ENCODE results near the gene KCNQ1. TPM values are rescaled to one million over a fixed set of nuclear protein-coding genes. Genes with fewer than 3 reads are reported as not detected.

Gene KCNQ1
- total and polyA plus RNA-seq, 2 experiments from 2014 or later = not detected

DNA sequence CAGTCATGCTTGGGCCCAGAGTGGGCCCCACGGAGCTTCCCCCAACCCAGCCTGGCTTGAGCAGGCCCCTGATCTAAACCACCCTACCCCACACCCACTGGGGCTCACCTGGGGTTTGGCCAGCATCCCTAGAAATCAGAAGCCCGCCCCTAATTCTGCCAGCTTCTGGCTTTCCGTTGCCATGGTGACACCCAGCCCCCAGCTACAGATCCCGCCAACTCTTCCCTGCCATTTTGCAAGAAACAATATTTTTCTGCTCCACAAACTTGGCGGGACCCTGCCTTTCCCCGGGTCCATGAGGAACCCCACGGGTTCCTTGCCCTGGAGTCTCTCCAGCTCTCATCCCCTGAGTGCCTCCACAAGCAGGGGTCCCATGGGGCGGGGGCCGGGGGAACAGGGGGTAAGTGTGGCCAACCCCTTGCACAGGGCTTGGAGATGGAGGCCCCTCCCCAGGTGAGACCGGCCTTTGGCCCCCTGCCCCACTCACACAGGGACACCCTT lies 350.7 kb downstream of the KCNQ1 start:
- TF ChIP-seq EZH2 (IDR thresholded peaks at IDR 0.05; ENCODE audit: insufficient read depth, poor library complexity, severe bottlenecking) (no peak), EZH2phosphoT487 (IDR thresholded peaks at IDR 0.05; ENCODE audit: insufficient read depth, low read depth) (no peak)
- in situ Hi-C loops (cut with MboI) = no loop called here
- peaks cover 31% of the 10 kb centered on the region for H3K27me3 ChIP-seq (replicated peaks; ENCODE audit: insufficient read depth)
- H3K9ac ChIP-seq = no peak overlapping the region
- H3K4me1 ChIP-seq (ENCODE audit: insufficient read depth) = no peaks in the 10 kb centered on the region
- no peaks in the 10 kb centered on the region for H3K9me3 ChIP-seq (ENCODE audit: low read depth)
- WGBS, 2 experiments (ENCODE audit: low coverage in 1 of 2, low lambda C conversion rate in 2 of 2, missing lambda C conversion rate in 2 of 2) = 73 to 84% methylated on average over 10 of the region's 10 CpGs
- H3F3A ChIP-seq (ENCODE audit: insufficient read depth) = no peaks in the 10 kb centered on the region
- no peak overlapping the region for H3K4me2 ChIP-seq (ENCODE audit: unreplicated experiment)
- no peaks in the 10 kb centered on the region for H3K79me2 ChIP-seq (ENCODE audit: insufficient read depth)
- no peak overlapping the region for H3K27ac ChIP-seq
- H3K36me3 ChIP-seq (ENCODE audit: low read depth) = no peaks in the 10 kb centered on the region
- H4K20me1 ChIP-seq (ENCODE audit: insufficient read depth) = no peaks in the 10 kb centered on the region
- no peak overlapping the region for H3K4me3 ChIP-seq
- DNase-seq = no peak
- H2AFZ ChIP-seq = no peak overlapping the region
- H3K9me2 ChIP-seq (ENCODE audit: insufficient read depth) = no peaks in the 10 kb centered on the region

DNA sequence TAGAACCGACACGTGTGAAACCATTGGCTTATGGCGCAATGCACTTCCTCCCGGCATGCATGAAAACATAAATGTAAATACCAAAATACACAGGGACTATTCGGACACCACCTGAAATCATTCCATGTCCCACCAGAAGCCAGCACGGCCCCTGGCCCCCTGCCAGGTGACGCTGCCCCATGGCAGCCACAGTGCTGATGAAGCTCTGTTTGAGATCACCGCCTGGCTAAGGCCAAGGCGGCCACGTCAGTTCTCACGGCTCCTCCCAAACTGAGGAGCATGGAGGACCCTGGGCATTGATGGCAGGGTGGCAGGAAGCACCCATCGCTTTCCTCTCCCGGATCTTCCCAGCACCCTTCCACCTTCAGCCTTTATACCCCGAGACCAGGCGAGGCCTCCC lies 351.3 kb downstream of the KCNQ1 start:
- H4K20me1 ChIP-seq (ENCODE audit: insufficient read depth) = no peaks in the 10 kb centered on the region
- 83% methylated on average over 15 of the region's 15 CpGs for WGBS, 2 experiments (ENCODE audit: low coverage in 1 of 2, low lambda C conversion rate in 2 of 2, missing lambda C conversion rate in 2 of 2)
- no peaks in the 10 kb centered on the region for H3K9me2 ChIP-seq (ENCODE audit: insufficient read depth)
- H3K79me2 ChIP-seq (ENCODE audit: insufficient read depth) = no peaks in the 10 kb centered on the region
- H3K4me3 ChIP-seq = no peak overlapping the region
- H3K9me3 ChIP-seq (ENCODE audit: low read depth) = no peaks in the 10 kb centered on the region
- H2AFZ ChIP-seq = no peak overlapping the region
- TF ChIP-seq EZH2phosphoT487 (IDR thresholded peaks at IDR 0.05; ENCODE audit: insufficient read depth, low read depth) = no peak
- no peak for TF ChIP-seq EZH2 (IDR thresholded peaks at IDR 0.05; ENCODE audit: insufficient read depth, poor library complexity, severe bottlenecking)
- in situ Hi-C loops (cut with MboI) = no loop called here
- H3K27ac ChIP-seq = no peak overlapping the region
- no peaks in the 10 kb centered on the region for H3K36me3 ChIP-seq (ENCODE audit: low read depth)
- H3K27me3 ChIP-seq (replicated peaks; ENCODE audit: insufficient read depth) = peaks cover 27% of the 10 kb centered on the region
- DNase-seq = no peak
- no peak overlapping the region for H3K4me2 ChIP-seq (ENCODE audit: unreplicated experiment)
- no peaks in the 10 kb centered on the region for H3K4me1 ChIP-seq (ENCODE audit: insufficient read depth)
- no peaks in the 10 kb centered on the region for H3F3A ChIP-seq (ENCODE audit: insufficient read depth)
- H3K9ac ChIP-seq = no peak overlapping the region

DNA sequence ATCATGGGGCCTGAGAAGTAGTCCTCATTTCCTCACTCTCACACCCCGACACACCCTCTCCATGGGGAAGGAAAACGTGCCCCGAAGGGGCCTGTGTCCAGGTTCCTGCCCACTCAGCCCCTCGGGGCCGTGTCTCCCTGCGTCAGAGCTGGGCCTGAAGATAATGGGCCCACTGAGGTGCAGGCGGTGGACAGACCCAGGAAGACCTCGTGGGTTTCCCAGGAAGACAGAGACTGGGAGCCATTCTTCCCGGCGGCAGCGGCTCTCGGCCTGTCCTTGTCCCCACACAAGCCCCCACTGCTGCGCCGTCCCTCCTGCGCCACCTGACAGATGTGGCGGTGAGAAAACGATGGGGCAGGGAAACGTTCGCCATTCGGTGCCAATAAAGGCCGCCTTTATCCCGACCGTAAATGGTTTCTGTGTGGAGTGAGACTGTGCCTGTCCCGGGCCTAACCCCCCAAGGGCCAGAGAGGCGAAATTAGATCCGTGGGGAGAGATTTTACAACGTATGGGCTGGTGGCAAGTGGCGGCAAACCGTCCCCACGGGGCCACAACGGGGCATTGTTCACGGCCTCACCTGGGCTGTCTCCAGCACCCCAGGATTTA lies 351.8 kb downstream of the KCNQ1 start:
- Histone ChIP-seq H3F3A (ENCODE audit: insufficient read depth) (no peaks in the 10 kb centered on the region), H3K9me2 (ENCODE audit: insufficient read depth) (no peaks in the 10 kb centered on the region), H3K27me3 (replicated peaks; ENCODE audit: insufficient read depth) (peaks cover 22% of the 10 kb centered on the region), H3K27ac (no peak overlapping the region), H3K79me2 (ENCODE audit: insufficient read depth) (no peaks in the 10 kb centered on the region), H4K20me1 (ENCODE audit: insufficient read depth) (no peaks in the 10 kb centered on the region), H2AFZ (no peak overlapping the region), H3K4me1 (ENCODE audit: insufficient read depth) (no peaks in the 10 kb centered on the region), H3K4me3 (no peak overlapping the region), H3K4me2 (ENCODE audit: unreplicated experiment) (no peak overlapping the region), H3K36me3 (ENCODE audit: low read depth) (no peaks in the 10 kb centered on the region), H3K9me3 (ENCODE audit: low read depth) (no peaks in the 10 kb centered on the region), H3K9ac (no peak overlapping the region)
- TF ChIP-seq EZH2phosphoT487 (IDR thresholded peaks at IDR 0.05; ENCODE audit: insufficient read depth, low read depth) (no peak), EZH2 (IDR thresholded peaks at IDR 0.05; ENCODE audit: insufficient read depth, poor library complexity, severe bottlenecking) (no peak)
- WGBS, 2 experiments (ENCODE audit: low coverage in 1 of 2, low lambda C conversion rate in 2 of 2, missing lambda C conversion rate in 2 of 2) = 68 to 71% methylated on average over 30 to 32 of the region's 32 CpGs
- no peak for DNase-seq
- in situ Hi-C loops (cut with MboI) = no loop called here

DNA sequence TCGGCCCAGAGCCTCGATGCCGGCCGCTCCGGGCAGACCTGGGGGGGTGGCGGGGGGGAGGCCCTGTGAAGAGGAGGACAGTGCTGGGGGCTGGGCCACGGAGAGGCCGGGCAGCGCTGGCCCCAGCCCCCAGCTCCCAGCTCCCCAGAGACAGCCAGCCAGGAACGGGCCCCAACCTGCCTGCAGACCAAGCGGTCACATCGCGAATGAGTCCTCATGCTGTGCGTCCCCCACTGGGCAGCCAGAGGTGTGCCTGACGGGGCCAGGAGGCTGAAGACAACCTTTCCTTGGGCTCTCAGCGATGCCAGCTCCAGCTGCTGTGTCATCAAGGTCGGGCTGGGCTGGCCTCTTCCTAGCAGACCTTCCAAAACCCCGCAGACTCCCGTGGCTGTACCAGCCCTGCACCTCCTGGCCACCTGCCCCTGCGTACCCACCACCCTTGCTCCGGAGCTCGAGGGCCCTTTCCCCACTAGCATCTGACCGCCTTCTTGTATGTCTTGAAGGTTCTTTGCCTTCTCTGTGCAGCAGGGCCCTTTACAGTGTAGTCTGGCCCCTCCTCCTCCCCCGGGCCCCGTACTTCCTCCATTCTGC lies 352.4 kb downstream of the KCNQ1 start:
- H4K20me1 ChIP-seq (ENCODE audit: insufficient read depth) = no peaks in the 10 kb centered on the region
- in situ Hi-C loops (cut with MboI) = no loop called here
- no peaks in the 10 kb centered on the region for H3K4me1 ChIP-seq (ENCODE audit: insufficient read depth)
- no peaks in the 10 kb centered on the region for H3K9me3 ChIP-seq (ENCODE audit: low read depth)
- H3K36me3 ChIP-seq (ENCODE audit: low read depth) = no peaks in the 10 kb centered on the region
- H3K4me2 ChIP-seq (ENCODE audit: unreplicated experiment) = no peak overlapping the region
- peaks cover 16% of the 10 kb centered on the region for H3K27me3 ChIP-seq (replicated peaks; ENCODE audit: insufficient read depth)
- H3K9me2 ChIP-seq (ENCODE audit: insufficient read depth) = no peaks in the 10 kb centered on the region
- TF ChIP-seq EZH2 (IDR thresholded peaks at IDR 0.05; ENCODE audit: insufficient read depth, poor library complexity, severe bottlenecking) = no peak
- TF ChIP-seq EZH2phosphoT487 (IDR thresholded peaks at IDR 0.05; ENCODE audit: insufficient read depth, low read depth) = no peak
- 76 to 82% methylated on average over 16 to 22 of the region's 25 CpGs for WGBS, 2 experiments (ENCODE audit: low coverage in 1 of 2, low lambda C conversion rate in 2 of 2, missing lambda C conversion rate in 2 of 2)
- H3K79me2 ChIP-seq (ENCODE audit: insufficient read depth) = no peaks in the 10 kb centered on the region
- no peak for DNase-seq
- no peaks in the 10 kb centered on the region for H3F3A ChIP-seq (ENCODE audit: insufficient read depth)
- no peak overlapping the region for H3K27ac ChIP-seq
- H3K9ac ChIP-seq = no peak overlapping the region
- H2AFZ ChIP-seq = no peak overlapping the region
- H3K4me3 ChIP-seq = no peak overlapping the region
